HT1080 (cell line): ENCODE measurements around the gene TCP1. TPM values are rescaled to one million over a fixed set of nuclear protein-coding genes. Genes with fewer than 3 reads are reported as not detected.
A peak's percentile ranks its signal among the peaks of the same experiment; 100 is the strongest.
"Not testable (repeated sequence)": the region's sequence is repeated elsewhere in the genome, so short reads cannot be mapped to it uniquely, and the experiment has no call there.

Experiments
- DNase-seq: peaks from one replicate; pipeline ENCODE4 v3.0.0-alpha.2; 2015; ENCODE audit warnings: low read depth
- total RNA-seq: library from RNA; depleted of rRNA; stranded (reverse); fragments of >200 nt; shearing (Covaris generic); gene quantifications from 2 replicates; pipeline ENCODE4 v1.2.3, GENCODE V29; 2014

The TCP1 gene
- total RNA-seq, 1 experiment from 2014 or later: 555 TPM

DNA sequence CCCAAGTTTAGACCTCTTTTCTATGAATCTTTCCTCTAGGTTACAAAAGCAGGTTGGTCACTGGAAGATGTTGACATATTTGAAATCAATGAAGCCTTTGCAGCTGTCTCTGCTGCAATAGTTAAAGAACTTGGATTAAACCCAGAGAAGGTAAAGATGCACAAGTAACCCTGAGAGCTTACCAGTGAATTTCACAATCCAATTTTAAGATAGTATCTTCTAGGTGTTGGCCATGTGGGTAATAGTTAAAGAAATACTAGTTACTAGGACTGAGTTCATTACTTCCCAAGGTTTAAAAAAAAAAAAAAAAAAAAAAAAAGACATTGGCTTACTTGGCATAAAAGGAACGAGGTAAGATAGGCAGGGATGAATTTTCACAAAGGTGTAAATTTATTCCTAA is 11.3 kb downstream of the TCP1 start:
- DNase-seq: no peak

DNA sequence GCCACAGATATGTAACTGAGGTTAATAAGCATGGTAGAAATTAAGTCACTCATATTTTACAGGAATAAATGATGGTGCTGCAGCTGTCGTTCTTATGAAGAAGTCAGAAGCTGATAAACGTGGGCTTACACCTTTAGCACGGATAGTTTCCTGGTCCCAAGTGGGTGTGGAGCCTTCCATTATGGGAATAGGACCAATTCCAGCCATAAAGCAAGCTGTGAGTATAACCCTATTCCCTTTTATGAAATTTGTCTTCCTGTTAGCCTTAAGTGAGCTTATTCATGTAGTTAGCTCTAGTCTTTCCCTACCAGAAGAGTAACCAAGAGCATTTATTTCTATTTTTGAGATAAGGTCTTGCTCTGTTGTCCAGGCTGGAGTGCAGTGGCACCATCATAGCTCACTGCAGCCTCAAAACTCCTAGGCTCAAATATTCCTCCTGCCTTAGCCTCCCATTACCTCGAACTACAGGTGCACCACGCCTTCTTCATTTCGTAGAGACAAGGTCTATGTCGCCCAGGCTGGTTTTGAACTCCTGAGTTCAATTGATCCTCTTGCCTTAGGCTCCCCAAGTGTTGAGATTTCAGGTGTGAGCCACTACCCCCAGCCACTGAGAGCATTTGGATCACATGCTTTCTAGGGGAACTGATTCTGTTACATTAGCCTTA is 12.0 kb downstream of the TCP1 start:
- DNase-seq: no peak

DNA sequence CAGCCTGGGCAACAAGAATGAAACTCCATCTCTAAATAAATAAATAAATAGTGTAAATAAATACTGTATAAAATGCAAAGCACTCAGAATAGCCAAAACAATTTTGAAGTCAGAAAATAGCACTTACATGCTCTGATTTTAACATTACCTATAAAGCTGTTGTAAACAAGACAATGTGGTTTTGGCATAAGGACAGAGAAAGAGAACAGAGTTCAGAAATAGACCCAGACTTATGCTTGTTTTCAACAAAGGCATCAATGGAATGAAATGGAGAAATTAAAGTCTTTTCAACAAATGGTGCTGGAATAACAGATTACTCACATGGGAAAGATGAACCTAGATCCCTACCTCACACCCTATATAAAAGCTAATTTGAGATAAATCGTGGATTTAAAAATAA is 17.2 kb downstream of the TCP1 start:
- DNase-seq: no peak

DNA sequence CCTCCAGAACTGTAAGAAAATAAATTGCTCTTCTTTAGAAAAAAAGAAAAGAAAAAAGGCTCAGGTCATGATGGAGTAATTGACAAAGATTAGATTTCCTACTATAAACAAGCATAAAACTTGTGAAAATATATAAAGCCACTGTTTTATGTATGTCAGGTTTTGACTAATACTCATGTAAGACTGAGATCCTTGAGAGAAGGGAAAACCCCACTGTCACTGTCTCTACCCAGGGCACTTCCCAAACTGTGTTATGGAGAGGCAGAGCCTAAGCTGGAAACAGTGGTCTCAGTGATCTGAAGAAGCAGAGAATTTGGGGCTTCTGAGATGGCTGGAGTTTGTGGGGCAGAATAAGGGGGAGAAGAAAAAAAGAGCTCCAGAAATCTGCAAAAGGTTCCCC is 19.9 kb downstream of the TCP1 start:
- DNase-seq: no peak

DNA sequence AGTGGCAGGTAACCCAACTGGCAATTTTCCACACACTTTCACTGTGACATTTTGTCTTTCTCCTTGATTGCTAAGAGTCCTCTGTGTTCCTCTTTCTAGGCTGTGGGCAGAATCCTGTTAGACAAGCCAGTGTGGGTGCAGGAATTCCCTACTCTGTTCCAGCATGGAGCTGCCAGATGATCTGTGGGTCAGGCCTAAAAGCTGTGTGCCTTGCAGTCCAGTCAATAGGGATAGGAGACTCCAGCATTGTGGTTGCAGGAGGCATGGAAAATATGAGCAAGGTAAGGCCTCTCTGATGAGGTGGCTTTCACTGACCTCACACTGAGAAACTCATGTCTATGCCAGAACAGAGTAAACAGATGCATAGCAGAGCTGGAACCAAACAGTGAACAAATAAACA is 22.5 kb downstream of the TCP1 start:
- DNase-seq: no peak

DNA sequence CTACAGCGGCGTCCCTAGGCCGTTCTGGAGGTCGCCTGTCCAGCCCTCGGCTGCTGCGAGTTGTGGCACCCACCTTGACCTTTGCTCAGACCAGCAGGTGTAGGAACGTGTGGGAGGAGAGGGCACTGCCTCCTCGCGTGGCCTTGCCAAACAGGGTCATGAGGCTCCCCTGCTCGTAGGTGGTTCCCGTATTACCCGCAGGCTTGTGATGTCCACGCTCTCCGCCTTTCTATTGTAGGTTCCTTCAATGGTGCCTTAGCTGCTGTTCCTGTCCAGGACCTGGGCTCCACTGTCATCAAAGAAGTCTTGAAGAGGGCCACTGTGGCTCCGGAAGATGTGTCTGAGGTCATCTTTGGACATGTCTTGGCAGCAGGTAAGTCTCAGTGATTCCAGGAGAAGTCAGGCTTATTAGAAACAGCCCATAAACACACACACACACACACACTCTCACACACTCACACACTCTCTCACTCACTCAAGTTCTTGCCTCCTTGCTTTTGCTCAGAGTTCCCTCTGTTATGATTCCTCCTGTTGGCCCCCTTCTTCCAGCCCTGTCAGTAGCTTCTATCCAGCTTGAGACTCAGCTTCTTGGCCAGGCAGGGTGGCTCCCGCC is 26.6 kb downstream of the TCP1 start:
- DNase-seq: no peak

DNA sequence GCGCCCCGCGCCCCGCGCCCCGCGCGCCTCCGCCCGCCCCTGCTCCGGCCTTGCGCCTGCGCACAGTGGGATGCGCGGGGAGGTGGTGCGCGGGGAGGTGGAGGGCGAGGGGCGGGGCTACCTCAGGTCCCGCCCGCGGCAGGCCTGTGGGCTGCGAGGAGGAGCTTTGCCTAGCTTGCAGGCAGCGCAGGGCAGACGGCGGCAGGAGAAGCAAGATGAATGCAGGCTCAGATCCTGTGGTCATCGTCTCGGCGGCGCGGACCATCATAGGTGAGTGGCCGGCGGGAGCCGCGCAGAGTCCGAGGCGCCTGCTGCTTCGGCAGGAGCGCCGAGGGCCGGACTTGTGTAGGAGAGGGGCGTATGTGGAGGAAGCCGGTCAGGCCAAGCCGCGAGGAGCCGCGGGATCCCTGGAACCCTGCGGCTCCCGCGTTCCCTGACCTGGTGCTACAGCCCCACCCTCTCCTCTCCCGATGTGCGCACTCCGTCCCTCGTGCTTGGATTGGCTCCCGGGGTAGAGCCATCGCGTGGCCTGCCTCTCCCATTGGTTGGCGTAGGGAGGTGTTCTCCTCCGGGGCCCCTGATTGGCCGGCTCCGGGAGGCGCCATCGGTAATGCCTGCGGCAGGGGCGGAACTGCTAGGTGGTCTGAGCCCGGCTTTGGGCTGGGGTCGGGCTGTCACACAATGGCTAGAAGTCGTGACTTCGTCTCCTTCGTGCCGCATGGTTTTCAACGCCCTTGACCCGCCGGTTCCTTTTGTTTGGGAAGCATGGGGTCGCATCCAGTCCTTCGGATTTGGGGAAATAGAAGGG is 27.3 kb downstream of the TCP1 start, which contains the start of gene ACAT2:
Gene ACAT2 (plus strand): TSS at position 173 of the 808 bp plus-strand sequence. CDS start 43 bp downstream, at position 216.
- DNase-seq: peak; percentile 94

DNA sequence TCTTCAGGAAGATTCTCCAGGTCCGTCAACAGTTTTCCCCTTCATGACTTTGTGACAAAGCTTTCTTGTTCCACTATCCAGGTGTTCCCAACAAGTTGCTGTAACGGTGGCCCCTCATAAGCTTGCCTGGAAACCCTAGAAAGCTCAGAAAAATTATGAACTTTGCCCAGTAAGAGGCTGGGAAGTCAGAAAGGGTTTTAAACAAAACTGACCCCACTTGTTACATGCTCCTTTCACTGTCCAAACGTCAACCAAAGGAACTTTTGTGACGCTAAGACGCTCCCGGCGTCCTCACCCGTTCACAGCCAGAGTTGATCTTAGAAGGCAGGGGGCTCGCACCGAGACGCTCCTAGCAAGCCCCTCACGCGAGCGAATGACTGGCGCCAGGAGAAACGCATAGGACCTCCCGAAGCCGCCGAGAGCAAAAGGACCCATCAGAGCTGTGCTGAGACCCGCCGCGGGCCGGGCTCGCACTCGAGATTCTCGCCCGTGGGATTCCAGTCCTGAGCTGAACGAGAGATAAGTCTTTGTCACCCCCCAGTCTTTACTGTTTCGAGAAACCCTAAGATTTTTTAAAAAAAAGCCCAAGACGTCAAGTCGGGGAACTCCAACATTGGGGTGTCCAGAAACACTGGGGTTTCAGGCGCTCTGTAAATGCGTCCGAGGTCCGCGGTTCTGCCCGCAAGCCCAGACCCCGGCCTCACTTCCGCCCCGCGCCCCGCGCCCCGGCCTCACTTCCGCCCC is 28.1 kb downstream of the TCP1 start:
- no peak for DNase-seq

DNA sequence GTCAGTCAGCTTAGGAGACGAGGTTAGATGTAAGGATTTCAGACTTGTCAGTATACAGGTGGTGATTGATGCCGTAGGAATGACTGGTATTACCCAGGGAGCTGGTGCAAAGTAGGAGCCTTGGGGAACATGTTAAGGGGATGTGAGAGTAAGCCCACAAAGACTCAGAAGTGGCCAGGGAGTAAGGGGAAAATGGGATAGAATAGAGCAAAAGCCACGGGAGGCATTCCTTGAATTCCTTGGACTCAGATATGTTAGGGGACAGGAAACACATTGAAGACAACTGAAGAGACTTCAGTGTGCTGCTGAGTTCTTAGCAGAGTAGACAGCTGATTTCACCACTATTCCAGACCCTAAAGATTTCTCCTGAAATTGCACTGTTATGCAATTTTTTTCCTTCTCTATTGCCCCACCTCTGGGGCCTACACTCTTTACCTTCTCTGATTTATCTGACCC is 28.8 kb downstream of the TCP1 start:
- DNase-seq: peak; percentile 87

DNA sequence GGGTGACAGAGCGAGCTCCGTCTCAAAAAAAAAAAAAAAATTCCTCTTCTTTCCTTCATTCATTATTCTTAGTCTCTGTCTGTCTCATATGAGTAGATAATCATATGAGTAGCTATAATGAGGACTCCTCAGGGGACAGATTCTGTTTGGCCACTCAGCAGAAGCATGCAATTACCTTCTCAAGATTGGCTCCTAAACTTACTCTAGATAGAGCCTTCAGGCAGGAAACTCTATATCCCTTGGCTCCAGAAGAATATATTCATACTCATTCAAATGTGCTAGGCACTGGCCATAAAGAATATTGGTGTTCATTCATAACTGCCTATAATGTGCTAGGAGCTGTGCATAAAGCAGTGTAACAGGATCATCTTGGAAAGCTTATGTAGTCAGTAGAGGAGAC is 29.8 kb downstream of the TCP1 start:
- DNase-seq: no peak

DNA sequence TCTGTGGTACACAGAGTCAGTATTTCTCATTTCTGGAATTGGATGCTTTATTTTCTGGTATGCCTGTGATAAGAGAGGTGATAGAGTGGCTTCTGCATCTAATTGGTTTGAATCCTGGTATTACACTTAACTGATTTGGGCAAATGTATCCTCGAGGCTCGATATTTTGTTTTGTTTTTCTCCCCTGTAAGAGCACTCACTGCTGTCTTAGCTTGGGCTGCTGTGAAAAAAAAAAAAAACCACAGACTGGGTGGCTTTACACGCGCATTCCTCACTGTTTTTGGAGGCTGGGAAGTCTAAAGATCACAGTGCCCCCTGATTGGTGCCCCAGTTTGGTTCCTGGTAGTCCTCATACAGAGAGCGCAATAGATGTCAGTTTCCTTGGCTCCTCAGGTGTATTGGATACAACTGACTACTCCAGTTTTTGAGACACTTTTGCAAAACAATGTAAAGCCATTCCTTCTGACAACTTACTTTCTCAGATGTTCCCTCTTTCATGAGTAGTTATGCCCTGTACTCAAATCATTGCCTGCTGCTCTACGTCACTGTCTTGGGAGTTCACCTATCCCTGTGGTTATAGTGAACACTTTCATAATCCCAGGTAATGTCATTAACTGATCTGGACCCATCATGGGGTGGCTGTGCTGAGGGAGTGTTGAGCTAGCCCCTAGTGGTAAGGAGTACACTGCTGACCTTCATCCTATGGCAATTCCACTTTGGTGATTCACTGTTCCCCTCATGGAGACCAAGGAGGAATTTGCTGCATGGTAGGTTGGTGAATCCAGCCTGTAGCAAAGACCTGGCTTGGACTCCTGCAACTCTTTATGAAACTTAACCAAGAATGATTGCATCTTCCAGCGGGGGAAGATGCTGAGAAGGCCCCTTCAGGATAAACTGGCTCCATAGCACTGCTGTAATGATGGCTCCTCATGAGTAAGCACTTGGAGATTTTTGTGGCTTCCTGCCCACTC is 31.1 kb downstream of the TCP1 start:
- peak; percentile 83 for DNase-seq

DNA sequence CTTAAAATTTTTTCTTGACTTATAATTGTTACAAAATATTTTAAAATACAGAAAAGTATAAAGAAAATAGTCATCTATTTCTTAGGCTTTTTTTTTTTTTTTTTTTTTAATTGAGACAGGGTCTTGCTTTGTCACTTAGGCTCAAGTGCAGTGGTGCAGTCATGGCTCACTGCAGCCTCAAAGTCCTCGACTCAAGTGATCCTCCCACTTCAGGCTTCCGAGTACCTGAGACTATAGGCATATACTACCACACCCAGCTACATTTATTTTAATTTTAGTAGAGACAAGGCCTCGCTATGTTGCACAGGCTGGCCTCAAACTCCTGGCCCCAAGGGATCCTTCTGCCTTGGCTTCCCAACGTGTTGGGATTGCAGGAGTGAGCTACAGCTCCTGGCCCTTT is 32.9 kb downstream of the TCP1 start:
- no peak for DNase-seq

DNA sequence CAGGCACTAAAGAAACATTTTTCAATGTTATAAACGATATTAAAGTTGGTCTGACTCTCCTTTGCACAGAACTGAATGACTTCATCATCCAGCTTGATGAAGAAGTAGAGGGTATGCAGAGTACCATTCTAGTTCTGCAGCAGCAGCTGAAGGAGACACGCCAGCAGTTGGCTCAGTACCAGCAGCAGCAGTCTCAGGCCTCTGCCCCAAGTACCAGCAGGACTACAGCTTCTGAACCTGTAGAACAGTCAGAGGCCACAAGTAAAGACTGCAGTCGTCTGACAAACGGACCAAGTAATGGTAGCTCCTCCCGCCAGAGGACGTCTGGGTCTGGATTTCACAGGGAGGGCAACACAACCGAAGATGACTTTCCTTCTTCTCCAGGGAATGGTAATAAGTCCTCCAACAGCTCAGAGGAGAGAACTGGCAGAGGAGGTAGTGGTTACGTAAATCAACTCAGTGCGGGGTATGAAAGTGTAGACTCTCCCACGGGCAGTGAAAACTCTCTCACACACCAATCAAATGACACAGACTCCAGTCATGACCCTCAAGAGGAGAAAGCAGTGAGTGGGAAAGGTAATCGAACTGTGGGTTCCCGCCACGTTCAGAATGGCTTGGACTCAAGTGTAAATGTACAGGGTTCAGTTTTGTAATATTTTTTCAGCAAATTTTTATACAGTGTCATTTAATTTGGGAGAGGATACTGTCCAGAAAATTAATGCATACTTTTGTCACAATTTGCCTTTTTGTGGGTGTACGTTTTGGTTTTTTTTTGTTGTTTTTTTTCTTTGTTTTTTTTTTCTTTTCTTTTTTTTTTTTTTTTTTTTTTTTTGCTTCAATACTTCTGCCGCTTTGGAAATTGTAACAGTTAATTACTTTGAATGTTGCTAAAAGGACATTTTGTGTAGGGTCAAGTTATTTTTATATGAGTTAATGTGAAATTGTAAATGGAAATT is 34.2 kb downstream of the TCP1 start:
- no peak for DNase-seq

DNA sequence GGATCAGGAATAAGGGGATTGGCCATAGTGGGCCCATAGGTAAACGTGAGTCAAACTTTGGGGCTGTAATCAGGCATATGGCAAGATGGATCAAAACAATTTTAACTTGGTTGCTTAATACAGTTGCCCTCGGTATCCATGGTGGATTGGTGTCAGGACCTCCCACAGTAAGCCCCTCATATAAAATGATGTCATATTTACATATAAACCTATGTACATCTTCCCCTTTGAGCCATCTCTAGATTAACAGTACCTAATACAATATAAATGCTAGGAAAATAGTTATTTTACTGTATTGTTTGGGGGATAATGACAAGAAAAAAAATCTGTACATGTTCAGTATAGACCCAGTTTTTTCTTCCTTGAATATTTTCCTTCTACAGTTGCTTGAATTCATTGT is 35.0 kb downstream of the TCP1 start:
- no peak for DNase-seq

DNA sequence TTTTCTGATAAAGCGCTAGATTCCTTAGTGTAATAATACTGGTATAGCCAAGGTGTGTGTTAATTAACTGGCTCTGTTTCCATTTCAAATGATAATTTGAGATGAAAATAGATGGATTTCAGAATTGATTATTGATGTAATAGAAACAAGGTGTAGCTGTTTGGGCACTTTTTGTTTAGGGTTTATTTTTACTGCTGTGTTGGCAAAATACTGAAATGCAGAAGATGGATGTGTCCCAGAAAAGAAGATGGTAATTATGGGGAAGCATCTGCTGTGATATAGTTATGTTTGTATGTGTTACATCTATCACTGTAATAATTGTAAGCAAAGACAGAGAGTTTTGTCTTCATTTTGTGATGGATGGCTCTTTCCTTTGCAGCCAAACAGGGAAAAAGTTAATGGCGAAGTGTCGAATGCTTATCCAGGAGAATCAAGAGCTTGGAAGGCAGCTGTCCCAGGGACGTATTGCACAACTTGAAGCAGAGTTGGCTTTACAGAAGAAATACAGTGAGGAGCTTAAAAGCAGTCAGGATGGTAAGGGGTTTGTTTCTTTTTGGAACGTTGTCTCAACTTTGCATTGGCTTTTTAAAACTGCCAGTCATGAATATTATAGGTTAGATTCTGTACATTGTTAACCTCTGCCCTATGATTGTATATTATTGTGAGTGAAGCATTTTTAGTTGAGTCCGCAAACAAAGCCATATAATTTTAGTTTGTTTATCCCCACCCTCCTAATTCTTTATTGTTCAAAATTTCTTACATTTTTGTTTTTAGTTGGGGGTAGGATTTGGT is 36.1 kb downstream of the TCP1 start:
- DNase-seq: no peak

DNA sequence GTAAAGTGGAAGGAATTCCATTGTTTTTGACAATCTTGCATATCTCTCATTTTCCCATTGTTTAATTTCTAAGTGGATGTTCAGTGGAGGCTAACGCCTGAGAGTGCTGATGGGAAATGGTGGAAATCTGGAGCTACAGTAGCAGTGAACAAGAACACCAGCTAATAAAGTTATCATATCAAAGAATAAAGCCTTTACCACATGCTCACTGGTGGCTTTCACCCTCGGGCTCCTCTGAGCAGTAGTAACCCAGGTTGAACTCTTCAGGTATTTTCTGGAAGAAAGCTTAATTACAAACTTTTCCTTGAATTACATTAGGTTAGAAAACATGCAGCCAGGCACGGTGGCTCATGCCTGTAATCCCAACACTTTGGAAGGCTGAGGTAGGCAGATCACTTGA is 38.0 kb downstream of the TCP1 start:
- DNase-seq: no peak

DNA sequence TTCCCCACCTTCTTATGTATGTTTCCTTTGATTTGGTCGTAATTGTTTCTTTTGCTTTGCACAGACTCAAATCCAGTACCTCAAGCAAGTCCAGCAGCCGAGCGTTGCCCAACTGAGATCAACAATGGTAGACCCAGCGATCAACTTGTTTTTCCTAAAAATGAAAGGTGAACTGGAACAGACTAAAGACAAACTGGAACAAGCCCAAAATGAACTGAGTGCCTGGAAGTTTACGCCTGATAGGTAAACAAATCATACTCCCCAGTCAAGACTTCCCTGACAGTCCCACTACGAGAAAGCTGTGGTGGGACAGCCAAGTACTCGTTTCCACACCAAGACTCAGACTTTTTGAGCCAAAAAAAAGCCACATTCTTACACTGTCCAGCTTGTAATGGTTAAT is 41.3 kb downstream of the TCP1 start:
- not testable (repeated sequence) for DNase-seq

DNA sequence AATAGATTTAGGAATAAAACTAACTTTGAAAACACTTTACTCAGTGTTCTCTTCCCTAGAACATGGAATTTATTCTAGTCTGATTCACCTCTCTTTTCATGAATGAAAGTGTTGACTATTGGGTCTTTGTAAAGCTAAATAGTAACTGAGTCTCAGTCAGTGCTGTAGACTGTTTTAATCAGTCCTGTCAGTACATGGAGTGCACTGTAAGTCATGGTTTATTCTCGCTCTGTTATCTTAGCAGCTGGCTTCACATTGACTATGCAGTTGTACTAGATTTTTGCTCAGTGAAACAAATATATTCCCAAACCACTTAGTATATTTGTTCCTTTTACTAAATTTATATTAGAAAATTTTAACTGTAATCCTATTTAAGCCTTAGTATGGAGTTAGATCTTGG is 42.6 kb downstream of the TCP1 start:
- DNase-seq: no peak
